ENCODE results near the gene TAOK3.

- TF ChIP-seq EZH2 (IDR thresholded peaks at IDR 0.05; ENCODE audit: insufficient read depth, low read length), result no peak
- TF ChIP-seq CTCF (IDR thresholded peaks at IDR 0.05; ENCODE audit: insufficient read depth, low read depth, low read length), result no peak
These were observed 227.5 kb downstream of the TAOK3 start for GRCh38 chr12:118145113-118145797.

All from astrocyte (in vitro differentiated cells and primary cell).